GM03348 (cell line): ENCODE data around the gene CIPC.

ENCODE experiments used
- DNase-seq: peaks from one replicate; pipeline ENCODE4 v3.0.0; 2012; ENCODE audit warnings: low spot score

CIPC gene

GRCh38 chr14:77097700-77098528, at the start of gene CIPC:
Gene CIPC (plus strand): TSS chr14:77098258. CDS start chr14:77105709, 7,451 bp downstream.
- DNase-seq, result peak; percentile 99

GRCh38 chr14:77051116-77051515, 46.9 kb upstream of the CIPC start:
- no peak for DNase-seq

- DNase-seq, result no peak
These were observed 45.6 kb upstream of the CIPC start for GRCh38 chr14:77052281-77053044.

GRCh38 chr14:77053046-77053841, 44.8 kb upstream of the CIPC start:
- DNase-seq, result peak; percentile 82

GRCh38 chr14:77055306-77055705, 42.8 kb upstream of the CIPC start:
- no peak for DNase-seq

- DNase-seq, result no peak
These were observed 42.1 kb upstream of the CIPC start for GRCh38 chr14:77055981-77056380.

GRCh38 chr14:77058117-77058516, 39.9 kb upstream of the CIPC start:
- DNase-seq, result no peak

- DNase-seq, result no peak
These were observed 39.3 kb upstream of the CIPC start for GRCh38 chr14:77058785-77059184.

GRCh38 chr14:77059276-77059915, 38.7 kb upstream of the CIPC start:
- DNase-seq, result peak; percentile 90

GRCh38 chr14:77061630-77062257, 36.3 kb upstream of the CIPC start:
- no peak for DNase-seq

GRCh38 chr14:77062261-77062660, 35.8 kb upstream of the CIPC start:
- DNase-seq, result no peak

- DNase-seq, result no peak
These were observed 34.4 kb upstream of the CIPC start for GRCh38 chr14:77063571-77064171.

GRCh38 chr14:77064521-77065178, 33.4 kb upstream of the CIPC start:
- no peak for DNase-seq

- no peak for DNase-seq
These were observed 32.0 kb upstream of the CIPC start for GRCh38 chr14:77065851-77066577.

GRCh38 chr14:77066578-77067172, 31.4 kb upstream of the CIPC start:
- no peak for DNase-seq

- peak; percentile 87 for DNase-seq
These were observed 30.2 kb upstream of the CIPC start for GRCh38 chr14:77067632-77068516.

GRCh38 chr14:77068517-77069200, 29.4 kb upstream of the CIPC start:
- DNase-seq, result no peak

- no peak for DNase-seq
These were observed 28.5 kb upstream of the CIPC start for GRCh38 chr14:77069551-77069950.
